ENCODE data around the gene VSTM2L. TPM values are rescaled to one million over a fixed set of nuclear protein-coding genes. Genes with fewer than 3 reads are reported as not detected.

The VSTM2L gene
- total and polyA plus RNA-seq, 2 experiments from 2014 or later: 4.1 to 9.2 TPM

DNA sequence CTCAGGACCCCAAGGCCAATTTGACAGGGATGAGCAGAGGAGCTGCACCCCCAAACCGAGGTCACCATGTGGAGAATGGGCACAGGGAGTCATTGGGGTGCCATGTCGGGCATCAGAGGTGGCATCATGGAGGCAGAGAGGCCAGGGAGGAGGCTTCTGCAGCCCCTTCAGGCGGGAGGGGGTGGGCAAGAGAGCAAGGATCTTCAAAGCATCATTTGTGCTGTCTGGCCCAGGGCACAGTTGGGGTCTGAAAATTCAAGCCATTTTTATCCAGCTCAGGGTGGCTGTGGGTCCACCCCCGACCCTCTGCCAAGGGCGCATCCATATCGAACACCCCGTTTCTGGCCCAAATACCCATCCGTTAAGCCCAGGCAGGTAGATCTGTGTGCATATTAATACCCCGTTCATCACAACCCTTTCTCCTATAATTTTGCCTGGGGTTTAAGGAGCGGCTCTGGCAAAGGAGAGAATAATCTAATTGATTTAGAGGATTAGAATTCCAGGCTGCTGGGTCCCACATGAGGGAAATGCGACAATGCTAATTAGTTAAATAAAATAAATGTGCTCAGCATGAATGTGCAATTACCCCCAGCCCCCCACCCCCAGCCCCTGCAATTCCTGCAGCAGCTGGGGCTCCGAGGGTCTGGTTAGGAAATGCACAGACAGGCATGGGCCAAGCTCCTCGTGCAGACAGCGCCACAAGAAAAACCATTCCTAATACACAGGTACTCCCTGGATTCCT is 31.9 kb downstream of the VSTM2L start:
- TF ChIP-seq EZH2 (IDR thresholded peaks at IDR 0.05; ENCODE audit: insufficient read depth, poor library complexity, severe bottlenecking) (no peak), EZH2phosphoT487 (IDR thresholded peaks at IDR 0.05; ENCODE audit: insufficient read depth, low read depth) (no peak)
- Histone ChIP-seq H3K9ac (no peak overlapping the region), H3K4me3 (no peak overlapping the region), H3K4me2 (ENCODE audit: unreplicated experiment) (no peak overlapping the region), H3K27ac (no peak overlapping the region), H3K36me3 (ENCODE audit: low read depth) (no peaks in the 10 kb centered on the region), H3K79me2 (ENCODE audit: insufficient read depth) (no peaks in the 10 kb centered on the region), H3K4me1 (ENCODE audit: insufficient read depth) (no peaks in the 10 kb centered on the region), H3F3A (ENCODE audit: insufficient read depth) (no peaks in the 10 kb centered on the region), H4K20me1 (ENCODE audit: insufficient read depth) (no peaks in the 10 kb centered on the region), H3K9me2 (ENCODE audit: insufficient read depth) (no peaks in the 10 kb centered on the region), H3K9me3 (ENCODE audit: low read depth) (no peaks in the 10 kb centered on the region), H2AFZ (no peak overlapping the region), H3K27me3 (replicated peaks; ENCODE audit: insufficient read depth) (no peaks in the 10 kb centered on the region)
- 77% methylated on average over 14 of the region's 14 CpGs for WGBS, 2 experiments (ENCODE audit: low coverage in 1 of 2, low lambda C conversion rate in 2 of 2, missing lambda C conversion rate in 2 of 2)
- DNase-seq: no peak
- in situ Hi-C loops (cut with MboI): no loop called here

DNA sequence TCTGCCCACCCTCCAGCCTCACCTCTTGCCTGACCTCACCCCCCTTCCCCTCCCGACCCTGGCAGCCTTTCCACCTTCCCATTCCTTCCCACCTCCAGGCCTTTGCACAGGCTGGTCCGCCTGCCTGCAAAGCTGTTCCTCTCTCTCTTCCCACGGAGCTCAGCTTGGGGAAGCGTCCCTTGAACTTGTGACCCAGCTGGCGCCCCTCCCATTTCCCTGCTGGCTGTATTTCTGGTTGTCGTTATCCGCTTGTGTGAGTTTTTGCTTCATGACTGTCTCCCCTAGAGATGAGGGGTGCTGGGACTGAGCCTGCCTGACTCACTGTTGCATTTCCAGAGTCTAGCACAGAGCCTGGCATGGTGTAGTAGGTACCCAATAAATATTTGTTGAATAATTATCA is 32.5 kb downstream of the VSTM2L start:
- H3K4me3 ChIP-seq: no peak overlapping the region
- H3K79me2 ChIP-seq (ENCODE audit: insufficient read depth): no peaks in the 10 kb centered on the region
- TF ChIP-seq EZH2phosphoT487 (IDR thresholded peaks at IDR 0.05; ENCODE audit: insufficient read depth, low read depth) (no peak), EZH2 (IDR thresholded peaks at IDR 0.05; ENCODE audit: insufficient read depth, poor library complexity, severe bottlenecking) (no peak)
- no peak overlapping the region for H3K9ac ChIP-seq
- no peaks in the 10 kb centered on the region for H3K9me3 ChIP-seq (ENCODE audit: low read depth)
- H3K4me1 ChIP-seq (ENCODE audit: insufficient read depth): no peaks in the 10 kb centered on the region
- 72 to 75% methylated on average over 7 of the region's 7 CpGs for WGBS, 2 experiments (ENCODE audit: low coverage in 1 of 2, low lambda C conversion rate in 2 of 2, missing lambda C conversion rate in 2 of 2)
- no peaks in the 10 kb centered on the region for H3K9me2 ChIP-seq (ENCODE audit: insufficient read depth)
- H3K36me3 ChIP-seq (ENCODE audit: low read depth): no peaks in the 10 kb centered on the region
- in situ Hi-C loops (cut with MboI): no loop called here
- no peak overlapping the region for H2AFZ ChIP-seq
- no peaks in the 10 kb centered on the region for H4K20me1 ChIP-seq (ENCODE audit: insufficient read depth)
- no peaks in the 10 kb centered on the region for H3F3A ChIP-seq (ENCODE audit: insufficient read depth)
- no peaks in the 10 kb centered on the region for H3K27me3 ChIP-seq (replicated peaks; ENCODE audit: insufficient read depth)
- H3K27ac ChIP-seq: no peak overlapping the region
- no peak overlapping the region for H3K4me2 ChIP-seq (ENCODE audit: unreplicated experiment)
- DNase-seq: no peak

GRCh38 chr20:37936041-37936440 is 33.1 kb downstream of the VSTM2L start:
- Histone ChIP-seq H3K36me3 (ENCODE audit: low read depth) (no peaks in the 10 kb centered on the region), H3F3A (ENCODE audit: insufficient read depth) (no peaks in the 10 kb centered on the region), H3K9me3 (ENCODE audit: low read depth) (no peaks in the 10 kb centered on the region), H3K4me3 (no peak overlapping the region), H3K9me2 (ENCODE audit: insufficient read depth) (no peaks in the 10 kb centered on the region), H2AFZ (no peak overlapping the region), H3K27me3 (replicated peaks; ENCODE audit: insufficient read depth) (no peaks in the 10 kb centered on the region), H3K27ac (no peak overlapping the region), H3K79me2 (ENCODE audit: insufficient read depth) (no peaks in the 10 kb centered on the region), H4K20me1 (ENCODE audit: insufficient read depth) (no peaks in the 10 kb centered on the region), H3K4me2 (ENCODE audit: unreplicated experiment) (no peak overlapping the region), H3K9ac (no peak overlapping the region), H3K4me1 (ENCODE audit: insufficient read depth) (no peaks in the 10 kb centered on the region)
- no peak for TF ChIP-seq EZH2 (IDR thresholded peaks at IDR 0.05; ENCODE audit: insufficient read depth, poor library complexity, severe bottlenecking)
- TF ChIP-seq EZH2phosphoT487 (IDR thresholded peaks at IDR 0.05; ENCODE audit: insufficient read depth, low read depth): no peak
- no peak for DNase-seq
- WGBS, 2 experiments (ENCODE audit: low coverage in 1 of 2, low lambda C conversion rate in 2 of 2, missing lambda C conversion rate in 2 of 2): 87 to 91% methylated on average over 10 of the region's 10 CpGs
- in situ Hi-C loops (cut with MboI): no loop called here

DNA sequence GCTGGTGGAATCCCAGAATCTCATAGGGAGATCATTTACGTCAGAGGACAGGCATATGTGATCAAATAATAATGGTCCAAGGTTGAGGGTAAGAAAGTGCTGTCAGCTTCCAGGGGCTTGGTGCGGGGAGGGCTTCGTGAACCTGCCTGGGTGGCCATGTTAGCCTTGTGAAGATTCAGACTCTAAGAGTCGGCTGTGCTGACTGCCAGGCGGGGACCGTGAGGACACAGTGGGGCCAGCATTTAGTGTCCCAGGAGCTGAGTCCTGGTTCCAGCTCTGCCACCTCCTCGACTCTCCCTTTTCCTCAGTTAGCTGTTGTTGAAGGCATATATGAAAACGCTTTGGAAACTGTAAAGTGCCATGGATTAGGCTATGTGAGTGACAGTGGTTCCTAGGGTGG is 33.5 kb downstream of the VSTM2L start:
- no peak for TF ChIP-seq EZH2 (IDR thresholded peaks at IDR 0.05; ENCODE audit: insufficient read depth, poor library complexity, severe bottlenecking)
- no peak for TF ChIP-seq EZH2phosphoT487 (IDR thresholded peaks at IDR 0.05; ENCODE audit: insufficient read depth, low read depth)
- 85 to 87% methylated on average over 8 of the region's 8 CpGs for WGBS, 2 experiments (ENCODE audit: low coverage in 1 of 2, low lambda C conversion rate in 2 of 2, missing lambda C conversion rate in 2 of 2)

More for the DNA sequence above, 33.5 kb downstream of the VSTM2L start:
- Histone ChIP-seq H3K27me3 (replicated peaks; ENCODE audit: insufficient read depth) (no peaks in the 10 kb centered on the region), H2AFZ (no peak overlapping the region), H3K27ac (no peak overlapping the region), H3K4me3 (no peak overlapping the region), H3K79me2 (ENCODE audit: insufficient read depth) (no peaks in the 10 kb centered on the region), H3K4me2 (ENCODE audit: unreplicated experiment) (no peak overlapping the region), H3K9me3 (ENCODE audit: low read depth) (no peaks in the 10 kb centered on the region), H4K20me1 (ENCODE audit: insufficient read depth) (no peaks in the 10 kb centered on the region), H3K9me2 (ENCODE audit: insufficient read depth) (no peaks in the 10 kb centered on the region), H3K36me3 (ENCODE audit: low read depth) (no peaks in the 10 kb centered on the region), H3K9ac (no peak overlapping the region), H3K4me1 (ENCODE audit: insufficient read depth) (no peaks in the 10 kb centered on the region), H3F3A (ENCODE audit: insufficient read depth) (no peaks in the 10 kb centered on the region)
- no peak for DNase-seq
- in situ Hi-C loops (cut with MboI): no loop called here

All from GM23248 (cell line).